HL-60 (cell line): ENCODE data around the gene LRP1B.

Experiments
- DNase-seq, 2 experiments: peaks; one replicate each; pipeline ENCODE4 v3.0.0-alpha.2; 2010 to 2020; ENCODE audit warnings: low read depth in 1 of 2, low spot score in 1 of 2
- H3K27ac ChIP-seq: fragments of 250-450 bp; sonication (Bioruptor Pico); replicated peaks from 2 replicates; pipeline ENCODE4 v1.5.1; 2020; ENCODE audit warnings: mild to moderate bottlenecking, moderate library complexity
- H3K27me3 ChIP-seq: fragments of 250-450 bp; sonication (Bioruptor Pico); 2 replicates; pipeline ENCODE4 v1.5.1; 2021; ENCODE audit warnings: mild to moderate bottlenecking, moderate library complexity; ENCODE audit not compliant: insufficient read depth, poor library complexity, severe bottlenecking
- H3K4me3 ChIP-seq: replicated peaks from 2 replicates; pipeline ENCODE4 v1.5.1; 2011; ENCODE audit warnings: mild to moderate bottlenecking, control low read depth, low read length; ENCODE audit not compliant: insufficient read depth
- CTCF ChIP-seq: IDR thresholded peaks from one replicate; pipeline ENCODE4 v1.5.1; 2011; ENCODE audit warnings: low read length, control low read depth, inconsistent platforms; ENCODE audit not compliant: insufficient read depth
- GABPA ChIP-seq: IDR thresholded peaks from 2 replicates; pipeline ENCODE4 v1.6.1; 2012; ENCODE audit warnings: low read depth
- POLR2AphosphoS5 ChIP-seq: IDR thresholded peaks from 2 replicates; pipeline ENCODE4 v1.6.1; 2012; ENCODE audit warnings: low read depth
- REST ChIP-seq: IDR thresholded peaks from 2 replicates; pipeline ENCODE4 v1.6.1; 2012; ENCODE audit warnings: low read depth; ENCODE audit not compliant: insufficient replicate concordance
- SPI1 ChIP-seq: IDR thresholded peaks from 2 replicates; pipeline ENCODE4 v1.6.1; 2012; ENCODE audit warnings: low read depth, mild to moderate bottlenecking, borderline replicate concordance

LRP1B gene

GRCh38 chr2:141782574-141782973, 348.2 kb downstream of the LRP1B start:
- H3K4me3 ChIP-seq: no peak overlapping the region
- no peaks in the 10 kb centered on the region for H3K27me3 ChIP-seq
- no peak overlapping the region for H3K27ac ChIP-seq
- TF ChIP-seq SPI1 (no peak), POLR2AphosphoS5 (no peak), REST (no peak), GABPA (no peak), CTCF (no peak)
- no peak for DNase-seq

- Histone ChIP-seq H3K4me3 (no peak overlapping the region), H3K27ac (no peak overlapping the region), H3K27me3 (no peaks in the 10 kb centered on the region)
- no peak for TF ChIP-seq CTCF
- no peak for TF ChIP-seq SPI1
- TF ChIP-seq POLR2AphosphoS5: no peak
- TF ChIP-seq REST: no peak
- no peak for TF ChIP-seq GABPA
- no peak for DNase-seq
Measured at GRCh38 chr2:141778315-141778835, 352.4 kb downstream of the LRP1B start.

- Histone ChIP-seq H3K4me3 (no peak overlapping the region), H3K27ac (no peak overlapping the region), H3K27me3 (no peaks in the 10 kb centered on the region)
- TF ChIP-seq GABPA (no peak), SPI1 (no peak), REST (no peak), POLR2AphosphoS5 (no peak)
- no peak for DNase-seq
Measured at GRCh38 chr2:141770530-141770929, 360.3 kb downstream of the LRP1B start.

- no peaks in the 10 kb centered on the region for H3K27me3 ChIP-seq
- DNase-seq: no peak
- H3K27ac ChIP-seq: no peak overlapping the region
- no peak overlapping the region for H3K4me3 ChIP-seq
- TF ChIP-seq CTCF (no peak), SPI1 (no peak), REST (no peak), GABPA (no peak), POLR2AphosphoS5 (no peak)
Measured at GRCh38 chr2:141767691-141768090, 363.1 kb downstream of the LRP1B start.
